Gastroesophageal sphincter (tissue), 4 donors: ENCODE results near the gene RAB32. TPM values are rescaled to one million over a fixed set of nuclear protein-coding genes. Genes with fewer than 3 reads are reported as not detected.
A peak's percentile ranks its signal among the peaks of the same experiment; 100 is the strongest.

ENCODE experiments used
- ATAC-seq: fragments of 150-250 bp; one replicate; pipeline ENCODE4 v1.9.1; 2016; ENCODE audit warnings: mild to moderate bottlenecking, moderate library complexity
- H3K27ac ChIP-seq, 4 donors: fragments of 200-600 bp; sonication (generic) in 3 of 4; 1 replicate in 3 of 4; 2 replicates in 1 of 4; pipeline ENCODE4 v1.5.1; 2016 to 2019
- H3K27me3 ChIP-seq: fragments of 200-600 bp; sonication (generic); one replicate; pipeline ENCODE4 v1.5.1; 2019
- H3K36me3 ChIP-seq, 2 donors: fragments of 200-600 bp; sonication (generic); one replicate each; pipeline ENCODE4 v1.5.1; 2019; ENCODE audit warnings: control low read depth in 1 of 2
- H3K4me1 ChIP-seq, 3 donors: fragments of 200-600 bp; sonication (generic); 1 replicate in 2 of 3; 2 replicates in 1 of 3; pipeline ENCODE4 v1.5.1; 2016 to 2019; ENCODE audit warnings: control low read depth in 2 of 3
- H3K4me3 ChIP-seq, 2 donors: fragments of 200-600 bp; sonication (generic); one replicate each; pipeline ENCODE4 v1.5.1; 2019; ENCODE audit warnings: mild to moderate bottlenecking in 1 of 2, moderate library complexity in 1 of 2
- H3K9me3 ChIP-seq, 3 donors: fragments of 200-600 bp; sonication (generic); one replicate each; pipeline ENCODE4 v1.5.1; 2017 to 2019; ENCODE audit warnings: control low read depth in 2 of 3
- CTCF ChIP-seq, 4 experiments: fragments of 200-600 bp in 2 of 4; fragments of 450-650 bp in 2 of 4; sonication (generic) in 1 of 4; IDR thresholded peaks; one replicate each; pipeline ENCODE4 v1.5.1; 2017 to 2019; ENCODE audit warnings: antibody characterized with exemption in 4 of 4, mild to moderate bottlenecking in 2 of 4, moderate library complexity in 2 of 4
- EP300 ChIP-seq: sonication (generic); formaldehyde crosslinking; IDR thresholded peaks from one replicate; pipeline ENCODE4 v1.6.1; 2017; ENCODE audit warnings: antibody characterized with exemption, mild to moderate bottlenecking
- POLR2A ChIP-seq, 2 donors: fragments of 450-650 bp; IDR thresholded peaks; one replicate each; pipeline ENCODE4 v1.6.1; 2017; ENCODE audit warnings: antibody characterized with exemption in 2 of 2, mild to moderate bottlenecking in 2 of 2, moderate library complexity in 1 of 2
- POLR2AphosphoS5 ChIP-seq: sonication (generic); formaldehyde crosslinking; IDR thresholded peaks from one replicate; pipeline ENCODE4 v1.6.1; 2017; ENCODE audit warnings: antibody characterized with exemption
- WGBS, 2 donors: methylation state at CpG; one replicate each; pipeline ENCODE4 v1.1.5; 2018; ENCODE audit warnings: low coverage in 1 of 2; 5-methylcytosine and 5-hydroxymethylcytosine counted together
- total RNA-seq, 4 donors: library from RNA; depleted of rRNA; stranded (reverse); fragments of >200 nt; gene quantifications; one replicate each; pipeline ENCODE4 v1.1.0, GENCODE V29; 2016

Gene RAB32
- total RNA-seq, 4 donors from 2014 or later, result 23.0 to 47.4 (median 34.1) TPM

DNA sequence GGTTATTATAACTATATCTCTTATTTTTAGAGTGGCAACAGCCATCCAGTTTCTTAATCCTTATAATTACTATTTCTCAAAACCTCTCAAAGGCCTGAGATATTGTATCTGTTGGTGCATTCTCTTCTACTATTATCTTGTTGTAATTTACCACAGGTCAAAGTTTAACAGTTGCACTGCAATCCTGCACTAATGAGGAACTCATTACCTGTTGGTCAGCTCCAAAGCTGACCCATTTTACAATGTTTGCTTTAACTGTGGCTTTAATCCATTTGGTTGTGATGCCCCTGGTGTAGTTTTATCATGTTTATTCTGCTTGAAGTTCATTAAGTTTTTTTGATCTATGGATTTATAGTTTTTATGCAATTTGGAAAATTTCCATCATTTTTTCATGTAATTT lies 48.8 kb downstream of the RAB32 start:
- Histone ChIP-seq H3K9me3 (no peaks in the 10 kb centered on the region), H3K27me3 (no peaks in the 10 kb centered on the region), H3K27ac (no peak overlapping the region), H3K36me3 (no peaks in the 10 kb centered on the region), H3K4me3 (no peak overlapping the region), H3K4me1 (no peaks in the 10 kb centered on the region)
- TF ChIP-seq POLR2AphosphoS5 (no peak), EP300 (no peak), CTCF (IDR thresholded peaks at IDR 0.05) (no peak), POLR2A (IDR thresholded peaks at IDR 0.05) (no peak)
- no peak for ATAC-seq

DNA sequence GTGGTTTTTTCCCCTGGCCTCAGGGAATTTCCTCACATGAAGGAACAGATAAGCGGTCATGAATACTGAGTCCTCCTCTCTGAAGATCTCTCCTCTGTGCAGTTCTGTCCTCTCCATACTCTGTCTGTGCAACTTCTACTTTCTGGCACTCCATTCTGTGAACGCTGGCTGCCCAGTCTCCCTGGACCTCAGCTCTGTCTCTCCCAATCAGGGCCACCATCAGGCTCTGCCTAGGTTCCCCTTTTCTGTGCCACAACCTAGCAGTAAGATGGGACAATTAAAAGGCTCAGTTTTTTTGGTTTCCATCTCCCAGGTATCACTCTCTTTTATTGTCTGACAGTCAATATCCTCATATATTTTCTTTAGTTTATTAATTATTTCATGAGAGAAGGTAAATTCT lies 50.4 kb downstream of the RAB32 start:
- no peak for TF ChIP-seq CTCF (IDR thresholded peaks at IDR 0.05)
- no peak for TF ChIP-seq POLR2A (IDR thresholded peaks at IDR 0.05)
- TF ChIP-seq EP300, result no peak
- TF ChIP-seq POLR2AphosphoS5, result no peak
- H3K27ac ChIP-seq, result no peak overlapping the region
- no peaks in the 10 kb centered on the region for H3K36me3 ChIP-seq
- WGBS, 2 donors, result 65% methylated on average over 2 of the region's 2 CpGs; no CpG with 5 or more reads in 1 of the 2 donors
- ATAC-seq, result no peak
- H3K4me3 ChIP-seq, result no peak overlapping the region
- no peaks in the 10 kb centered on the region for H3K9me3 ChIP-seq
- no peaks in the 10 kb centered on the region for H3K27me3 ChIP-seq
- peaks cover 0 to 10% (median 0%) of the 10 kb centered on the region in 3 donors for H3K4me1 ChIP-seq

- Histone ChIP-seq H3K27me3 (no peaks in the 10 kb centered on the region), H3K36me3 (no peaks in the 10 kb centered on the region), H3K27ac (no peak overlapping the region), H3K4me1 (peaks cover 0 to 13% (median 0%) of the 10 kb centered on the region in 3 donors), H3K4me3 (no peak overlapping the region), H3K9me3 (no peaks in the 10 kb centered on the region)
- WGBS, 2 donors, result 58% methylated on average over 1 of the region's 1 CpG; no CpG with 5 or more reads in 1 of the 2 donors
- TF ChIP-seq POLR2AphosphoS5, result no peak
- TF ChIP-seq EP300, result no peak
- TF ChIP-seq POLR2A (IDR thresholded peaks at IDR 0.05), result no peak
- TF ChIP-seq CTCF (IDR thresholded peaks at IDR 0.05), result no peak
- ATAC-seq, result no peak
Measured at GRCh38 chr6:146594495-146594894, 50.9 kb downstream of the RAB32 start.

DNA sequence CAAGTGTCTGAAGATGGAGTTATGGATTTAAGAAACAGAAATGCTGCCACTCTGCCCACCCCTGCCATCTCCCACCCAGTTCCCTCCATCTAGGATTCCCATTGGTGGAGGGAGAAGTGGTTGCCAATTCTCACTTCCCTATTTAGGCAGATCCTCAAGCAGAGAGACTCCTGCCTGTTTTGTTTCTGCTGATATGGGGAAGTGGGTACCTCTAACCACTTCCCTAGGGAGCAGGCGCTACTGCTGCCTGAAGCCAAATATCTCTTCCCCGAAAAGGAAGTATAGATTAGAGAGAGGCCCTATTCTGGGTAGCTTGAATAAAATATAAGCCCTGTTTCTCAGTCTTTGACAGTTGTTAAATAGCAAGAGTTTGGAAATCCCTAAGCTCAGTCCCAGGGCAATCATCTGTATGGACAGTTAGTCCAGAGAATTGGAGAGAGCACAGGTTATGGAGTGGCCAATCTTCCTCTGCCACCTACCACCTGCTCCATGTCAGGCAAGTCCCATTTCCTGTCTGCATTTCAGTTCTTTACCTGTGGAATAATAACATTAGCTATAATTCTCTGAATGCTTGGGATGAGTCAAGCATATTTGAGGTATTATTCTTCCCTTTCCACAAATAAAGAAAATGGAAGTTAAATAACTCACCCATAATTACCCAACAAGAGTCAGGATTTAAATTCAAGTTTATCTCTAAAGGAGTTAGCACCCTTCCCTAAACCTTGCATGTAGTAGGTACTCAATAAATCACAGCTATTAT lies 52.5 kb downstream of the RAB32 start:
- Histone ChIP-seq H3K4me3 (no peak overlapping the region), H3K27ac (no peak overlapping the region), H3K4me1 (peaks cover 0 to 13% (median 0%) of the 10 kb centered on the region in 3 donors), H3K9me3 (no peaks in the 10 kb centered on the region), H3K36me3 (no peaks in the 10 kb centered on the region), H3K27me3 (no peaks in the 10 kb centered on the region)
- no CpG with 5 or more reads among the region's 2 CpGs for WGBS, 2 donors
- peak; percentile 40 for ATAC-seq
- TF ChIP-seq POLR2A (IDR thresholded peaks at IDR 0.05) (no peak), EP300 (no peak), CTCF (IDR thresholded peaks at IDR 0.05) (no peak), POLR2AphosphoS5 (no peak)
